ENCODE data around the gene D2HGDH. TPM values are rescaled to one million over a fixed set of nuclear protein-coding genes. Genes with fewer than 3 reads are reported as not detected.

The D2HGDH gene
- 4.0 and 4.2 TPM in 2 replicates for polyA plus RNA-seq (2013)

- H3K4ac ChIP-seq (ENCODE audit: low read depth, low read length): peak within 1 kb of the TSS; percentile 84
- H4K8ac ChIP-seq (ENCODE audit: low read depth, low read length): peak within 1 kb of the TSS; percentile 97
- peaks cover 8% of the 10 kb centered on the region for H3K79me2 ChIP-seq (ENCODE audit: control insufficient read depth, insufficient read depth, low read length, poor library complexity)
- WGBS (ENCODE audit: extremely low coverage, insufficient coverage, insufficient read length): no CpG with 5 or more reads among the region's 98 CpGs
- H3K23ac ChIP-seq (ENCODE audit: low read length): no peak within 1 kb of the TSS
- H3K27me3 ChIP-seq (ENCODE audit: insufficient read depth, low read length): no peaks in the 10 kb centered on the region
- H3K4me2 ChIP-seq (ENCODE audit: low read length): peak within 1 kb of the TSS; percentile 99
- peaks cover 4% of the 10 kb centered on the region for H3K9me3 ChIP-seq (ENCODE audit: insufficient read depth, low read depth, low read length)
- H3K9ac ChIP-seq (ENCODE audit: low read length): peak within 1 kb of the TSS; percentile 95
- peak within 1 kb of the TSS; percentile 96 for H3K4me3 ChIP-seq (ENCODE audit: low read depth, low read length)
- peak within 1 kb of the TSS; percentile 99 for H3K18ac ChIP-seq (ENCODE audit: low read length)
- H2AFZ ChIP-seq (ENCODE audit: insufficient read depth, low read length, poor library complexity): peak within 1 kb of the TSS; percentile 94
- H4K91ac ChIP-seq (ENCODE audit: low read depth, low read length): peak within 1 kb of the TSS; percentile 91
- peak within 1 kb of the TSS; percentile 88 for H2AK5ac ChIP-seq (ENCODE audit: low read length)
- peaks cover 7 to 8% of the 10 kb centered on the region in 2 experiments for H3K4me1 ChIP-seq (ENCODE audit: control insufficient read depth in 1 of 2, insufficient read depth in 2 of 2, low read length in 2 of 2)
- H4K12ac ChIP-seq (ENCODE audit: low read depth, low read length): peak within 1 kb of the TSS; percentile 97
- H2BK5ac ChIP-seq (ENCODE audit: low read depth, low read length, poor library complexity): peak within 1 kb of the TSS; percentile 95
- H3K79me1 ChIP-seq (ENCODE audit: low read length): peaks cover 11% of the 10 kb centered on the region
- H3K36me3 ChIP-seq (ENCODE audit: control insufficient read depth in 1 of 2, insufficient read depth in 2 of 2, low read length in 2 of 2): peaks cover 4 to 6% of the 10 kb centered on the region in 2 experiments
- peak within 1 kb of the TSS; percentile 99 for H3K14ac ChIP-seq (ENCODE audit: low read length)
- peak; percentile 90 to 96 for DNase-seq
- H2BK12ac ChIP-seq (ENCODE audit: low read length): no peak within 1 kb of the TSS
- H2BK120ac ChIP-seq (ENCODE audit: insufficient read depth, low read length, poor library complexity): peak within 1 kb of the TSS; percentile 97
- peak within 1 kb of the TSS; percentile 67 for H3K27ac ChIP-seq (ENCODE audit: low read depth, low read length)
Measured at GRCh38 chr2:241734467-241735208, at the start of gene D2HGDH. Gene D2HGDH, plus strand, starts transcription at chr2:241734630. Its CDS starts 595 bp downstream, at chr2:241735225.

DNA sequence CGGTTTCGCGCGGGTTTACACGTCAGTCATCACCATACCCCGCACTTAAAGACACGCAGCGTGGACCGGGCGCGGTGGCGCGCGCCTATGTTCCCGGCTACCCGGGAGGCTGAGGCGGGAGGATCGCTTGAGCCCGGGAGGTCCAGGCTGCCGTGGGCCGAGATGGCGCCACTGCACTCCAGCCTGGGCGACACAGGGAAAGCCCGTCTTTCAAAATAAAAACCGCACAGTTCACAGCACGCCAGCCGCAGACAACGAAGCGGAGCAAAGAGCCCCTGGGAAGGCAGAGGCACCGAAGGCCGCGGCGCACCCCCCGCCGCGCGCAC is 48.1 kb upstream of the D2HGDH start:
- no CpG with 5 or more reads among the region's 37 CpGs for WGBS (ENCODE audit: extremely low coverage, insufficient coverage, insufficient read length)
- Histone ChIP-seq H4K8ac (ENCODE audit: low read depth, low read length) (peak overlapping the region; percentile 70), H2AK5ac (ENCODE audit: low read length) (no peak overlapping the region), H3K14ac (ENCODE audit: low read length) (peak overlapping the region; percentile 23), H3K36me3 (ENCODE audit: control insufficient read depth in 1 of 2, insufficient read depth in 2 of 2, low read length in 2 of 2) (peaks cover 29 to 35% of the 10 kb centered on the region in 2 experiments), H3K9me3 (ENCODE audit: insufficient read depth, low read depth, low read length) (no peaks in the 10 kb centered on the region), H3K79me2 (ENCODE audit: control insufficient read depth, insufficient read depth, low read length, poor library complexity) (peaks cover 10% of the 10 kb centered on the region), H3K23ac (ENCODE audit: low read length) (no peak overlapping the region), H3K4ac (ENCODE audit: low read depth, low read length) (peak overlapping the region; percentile 85), H3K4me3 (ENCODE audit: low read depth, low read length) (peak overlapping the region; percentile 100), H3K27ac (ENCODE audit: low read depth, low read length) (peak overlapping the region; percentile 57), H2BK120ac (ENCODE audit: insufficient read depth, low read length, poor library complexity) (peak overlapping the region; percentile 9), H3K27me3 (ENCODE audit: insufficient read depth, low read length) (no peaks in the 10 kb centered on the region), H4K91ac (ENCODE audit: low read depth, low read length) (peak overlapping the region; percentile 75), H4K12ac (ENCODE audit: low read depth, low read length) (peak overlapping the region; percentile 17), H3K4me2 (ENCODE audit: low read length) (peak overlapping the region; percentile 100), H3K18ac (ENCODE audit: low read length) (peak overlapping the region; percentile 44), H3K79me1 (ENCODE audit: low read length) (peaks cover 10% of the 10 kb centered on the region), H2AFZ (ENCODE audit: insufficient read depth, low read length, poor library complexity) (peak overlapping the region; percentile 46), H3K4me1 (ENCODE audit: control insufficient read depth in 1 of 2, insufficient read depth in 2 of 2, low read length in 2 of 2) (peaks cover 0 to 2% of the 10 kb centered on the region in 2 experiments), H3K9ac (ENCODE audit: low read length) (peak overlapping the region; percentile 100), H2BK5ac (ENCODE audit: low read depth, low read length, poor library complexity) (peak overlapping the region; percentile 31), H2BK12ac (ENCODE audit: low read length) (no peak overlapping the region)
- DNase-seq: peak in 1 of 2 donors; percentile 7

GRCh38 chr2:241686650-241687425 is 47.6 kb upstream of the D2HGDH start, which contains the start of gene DTYMK:
Gene DTYMK, minus strand, starts transcription at chr2:241686815. Its CDS starts 32 bp downstream, at chr2:241686783.
- peak within 1 kb of the TSS; percentile 92 for H2BK5ac ChIP-seq (ENCODE audit: low read depth, low read length, poor library complexity)
- H3K4me2 ChIP-seq (ENCODE audit: low read length): peak within 1 kb of the TSS; percentile 100
- peak within 1 kb of the TSS; percentile 100 for H3K4me3 ChIP-seq (ENCODE audit: low read depth, low read length)
- DNase-seq: peak; percentile 98 to 99
- H3K79me2 ChIP-seq (ENCODE audit: control insufficient read depth, insufficient read depth, low read length, poor library complexity): peaks cover 10% of the 10 kb centered on the region
- H3K14ac ChIP-seq (ENCODE audit: low read length): peak within 1 kb of the TSS; percentile 98
- peak within 1 kb of the TSS; percentile 89 for H2BK120ac ChIP-seq (ENCODE audit: insufficient read depth, low read length, poor library complexity)
- peak within 1 kb of the TSS; percentile 3 for H2BK12ac ChIP-seq (ENCODE audit: low read length)
- H3K27ac ChIP-seq (ENCODE audit: low read depth, low read length): peak within 1 kb of the TSS; percentile 90
- peaks cover 10% of the 10 kb centered on the region for H3K79me1 ChIP-seq (ENCODE audit: low read length)
- no CpG with 5 or more reads among the region's 102 CpGs for WGBS (ENCODE audit: extremely low coverage, insufficient coverage, insufficient read length)
- H3K9ac ChIP-seq (ENCODE audit: low read length): peak within 1 kb of the TSS; percentile 100
- peak within 1 kb of the TSS; percentile 97 for H4K8ac ChIP-seq (ENCODE audit: low read depth, low read length)
- H2AFZ ChIP-seq (ENCODE audit: insufficient read depth, low read length, poor library complexity): peak within 1 kb of the TSS; percentile 96
- peak within 1 kb of the TSS; percentile 98 for H4K12ac ChIP-seq (ENCODE audit: low read depth, low read length)
- peak within 1 kb of the TSS; percentile 98 for H3K18ac ChIP-seq (ENCODE audit: low read length)
- H3K23ac ChIP-seq (ENCODE audit: low read length): no peak within 1 kb of the TSS
- peak within 1 kb of the TSS; percentile 95 for H2AK5ac ChIP-seq (ENCODE audit: low read length)
- H4K91ac ChIP-seq (ENCODE audit: low read depth, low read length): peak within 1 kb of the TSS; percentile 90
- no peaks in the 10 kb centered on the region for H3K27me3 ChIP-seq (ENCODE audit: insufficient read depth, low read length)
- peaks cover 27 to 35% of the 10 kb centered on the region in 2 experiments for H3K36me3 ChIP-seq (ENCODE audit: control insufficient read depth in 1 of 2, insufficient read depth in 2 of 2, low read length in 2 of 2)
- H3K9me3 ChIP-seq (ENCODE audit: insufficient read depth, low read depth, low read length): no peaks in the 10 kb centered on the region
- H3K4ac ChIP-seq (ENCODE audit: low read depth, low read length): peak within 1 kb of the TSS; percentile 90
- peaks cover 0 to 2% of the 10 kb centered on the region in 2 experiments for H3K4me1 ChIP-seq (ENCODE audit: control insufficient read depth in 1 of 2, insufficient read depth in 2 of 2, low read length in 2 of 2)

DNA sequence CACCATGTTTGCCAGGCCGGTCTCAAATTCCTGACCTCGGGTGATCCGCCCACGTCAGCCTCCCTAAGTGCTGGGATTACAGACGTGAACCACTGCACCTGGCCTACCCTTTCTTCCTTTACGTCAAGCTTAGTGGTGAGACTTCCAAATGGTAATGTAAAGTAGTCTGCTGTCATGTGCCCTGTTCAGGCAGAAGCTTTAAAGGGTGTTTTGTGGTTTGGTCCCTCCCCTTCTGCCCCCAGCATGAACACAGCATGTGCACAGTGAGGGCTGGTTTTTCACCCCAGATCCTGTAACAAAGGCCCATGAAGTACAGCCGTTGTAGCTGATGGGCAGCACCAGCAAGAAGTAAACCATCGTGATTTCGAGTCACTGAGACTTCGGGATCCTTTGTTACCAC is 45.1 kb upstream of the D2HGDH start:
- no peak overlapping the region for H4K12ac ChIP-seq (ENCODE audit: low read depth, low read length)
- no peak overlapping the region for H3K18ac ChIP-seq (ENCODE audit: low read length)
- no peak overlapping the region for H4K8ac ChIP-seq (ENCODE audit: low read depth, low read length)
- H3K36me3 ChIP-seq (ENCODE audit: control insufficient read depth in 1 of 2, insufficient read depth in 2 of 2, low read length in 2 of 2): peaks cover 26 to 28% of the 10 kb centered on the region in 2 experiments
- no peak overlapping the region for H3K4me2 ChIP-seq (ENCODE audit: low read length)
- no peak overlapping the region for H3K4me3 ChIP-seq (ENCODE audit: low read depth, low read length)
- H3K27ac ChIP-seq (ENCODE audit: low read depth, low read length): no peak overlapping the region
- H3K27me3 ChIP-seq (ENCODE audit: insufficient read depth, low read length): no peaks in the 10 kb centered on the region
- no peak overlapping the region for H3K23ac ChIP-seq (ENCODE audit: low read length)
- H2AK5ac ChIP-seq (ENCODE audit: low read length): no peak overlapping the region
- peaks cover 0 to 2% of the 10 kb centered on the region in 2 experiments for H3K4me1 ChIP-seq (ENCODE audit: control insufficient read depth in 1 of 2, insufficient read depth in 2 of 2, low read length in 2 of 2)
- no peak overlapping the region for H3K14ac ChIP-seq (ENCODE audit: low read length)
- no peak overlapping the region for H3K4ac ChIP-seq (ENCODE audit: low read depth, low read length)
- WGBS (ENCODE audit: extremely low coverage, insufficient coverage, insufficient read length): no CpG with 5 or more reads among the region's 10 CpGs
- H3K79me1 ChIP-seq (ENCODE audit: low read length): peaks cover 10% of the 10 kb centered on the region
- peaks cover 10% of the 10 kb centered on the region for H3K79me2 ChIP-seq (ENCODE audit: control insufficient read depth, insufficient read depth, low read length, poor library complexity)
- no peak overlapping the region for H4K91ac ChIP-seq (ENCODE audit: low read depth, low read length)
- peaks cover 2% of the 10 kb centered on the region for H3K9me3 ChIP-seq (ENCODE audit: insufficient read depth, low read depth, low read length)
- H2BK120ac ChIP-seq (ENCODE audit: insufficient read depth, low read length, poor library complexity): no peak overlapping the region
- no peak overlapping the region for H3K9ac ChIP-seq (ENCODE audit: low read length)
- no peak overlapping the region for H2BK12ac ChIP-seq (ENCODE audit: low read length)
- DNase-seq: no peak
- no peak overlapping the region for H2BK5ac ChIP-seq (ENCODE audit: low read depth, low read length, poor library complexity)
- H2AFZ ChIP-seq (ENCODE audit: insufficient read depth, low read length, poor library complexity): no peak overlapping the region
